ENCODE measurements around the gene ANXA7. TPM values are rescaled to one million over a fixed set of nuclear protein-coding genes. Genes with fewer than 3 reads are reported as not detected.

The ANXA7 gene
- total RNA-seq, 3 donors from 2014 or later, result 93.7 to 106 (median 99.9) TPM

DNA sequence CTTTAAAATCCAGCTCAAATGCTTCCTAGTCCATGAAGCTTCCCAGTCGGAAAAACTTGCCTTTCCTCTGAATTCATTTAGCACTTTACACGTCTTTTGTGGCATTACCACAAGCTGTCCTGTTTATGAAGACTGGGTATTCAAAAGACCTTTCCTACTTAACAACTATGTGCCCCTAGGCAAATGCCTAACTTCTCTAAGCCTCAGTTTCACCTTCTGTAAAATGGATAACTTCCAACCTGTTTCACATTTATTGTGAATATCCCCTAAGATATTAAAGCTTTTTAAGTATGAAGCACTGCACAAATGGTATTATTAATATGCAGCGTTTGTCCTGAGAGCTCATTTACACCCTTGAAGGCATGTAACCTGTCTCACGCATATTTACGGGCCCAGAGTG lies 56.0 kb downstream of the ANXA7 start:
- DNase-seq, result no peak
- TF ChIP-seq, protein P1, sequence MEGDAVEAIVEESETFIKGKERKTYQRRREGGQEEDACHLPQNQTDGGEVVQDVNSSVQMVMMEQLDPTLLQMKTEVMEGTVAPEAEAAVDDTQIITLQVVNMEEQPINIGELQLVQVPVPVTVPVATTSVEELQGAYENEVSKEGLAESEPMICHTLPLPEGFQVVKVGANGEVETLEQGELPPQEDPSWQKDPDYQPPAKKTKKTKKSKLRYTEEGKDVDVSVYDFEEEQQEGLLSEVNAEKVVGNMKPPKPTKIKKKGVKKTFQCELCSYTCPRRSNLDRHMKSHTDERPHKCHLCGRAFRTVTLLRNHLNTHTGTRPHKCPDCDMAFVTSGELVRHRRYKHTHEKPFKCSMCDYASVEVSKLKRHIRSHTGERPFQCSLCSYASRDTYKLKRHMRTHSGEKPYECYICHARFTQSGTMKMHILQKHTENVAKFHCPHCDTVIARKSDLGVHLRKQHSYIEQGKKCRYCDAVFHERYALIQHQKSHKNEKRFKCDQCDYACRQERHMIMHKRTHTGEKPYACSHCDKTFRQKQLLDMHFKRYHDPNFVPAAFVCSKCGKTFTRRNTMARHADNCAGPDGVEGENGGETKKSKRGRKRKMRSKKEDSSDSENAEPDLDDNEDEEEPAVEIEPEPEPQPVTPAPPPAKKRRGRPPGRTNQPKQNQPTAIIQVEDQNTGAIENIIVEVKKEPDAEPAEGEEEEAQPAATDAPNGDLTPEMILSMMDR (IDR thresholded peaks at IDR 0.05), result no peak
- ATAC-seq, result no peak
- Histone ChIP-seq H3K9me3 (no peaks in the 10 kb centered on the region), H3K4me3 (peak overlapping the region; percentile 47), H3K36me3 (ENCODE audit: low read depth) (no peaks in the 10 kb centered on the region), H3K4me1 (ENCODE audit: low read depth) (peaks cover 11% of the 10 kb centered on the region)
- intact Hi-C loops (cut with DNase I, micrococcal nuclease), result no loop called here

DNA sequence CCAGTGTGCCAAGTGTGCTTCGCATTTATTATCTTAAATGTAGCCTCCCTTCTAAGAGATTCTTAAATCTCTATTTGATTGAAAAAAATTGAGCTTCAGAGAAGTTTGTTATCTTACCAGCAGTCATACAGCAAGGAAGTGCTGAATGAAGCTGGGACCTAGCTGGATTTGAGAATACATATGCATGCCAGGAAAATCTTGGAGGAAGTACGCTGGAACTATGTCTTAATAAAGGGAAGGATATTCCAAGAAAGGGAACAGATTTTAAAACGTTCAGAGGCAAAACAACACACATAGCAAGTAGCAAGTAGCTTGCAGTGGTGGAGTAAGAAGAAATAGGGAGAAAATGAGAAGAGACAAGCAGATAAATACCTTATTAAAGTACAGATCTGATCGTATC lies 56.7 kb downstream of the ANXA7 start:
- no peak for DNase-seq
- H3K4me3 ChIP-seq, result no peak overlapping the region
- no peaks in the 10 kb centered on the region for H3K36me3 ChIP-seq (ENCODE audit: low read depth)
- intact Hi-C loops (cut with DNase I, micrococcal nuclease), result no loop called here
- peaks cover 11% of the 10 kb centered on the region for H3K4me1 ChIP-seq (ENCODE audit: low read depth)
- TF ChIP-seq, protein P1 (IDR thresholded peaks at IDR 0.05), result no peak
- no peak for ATAC-seq
- no peaks in the 10 kb centered on the region for H3K9me3 ChIP-seq

DNA sequence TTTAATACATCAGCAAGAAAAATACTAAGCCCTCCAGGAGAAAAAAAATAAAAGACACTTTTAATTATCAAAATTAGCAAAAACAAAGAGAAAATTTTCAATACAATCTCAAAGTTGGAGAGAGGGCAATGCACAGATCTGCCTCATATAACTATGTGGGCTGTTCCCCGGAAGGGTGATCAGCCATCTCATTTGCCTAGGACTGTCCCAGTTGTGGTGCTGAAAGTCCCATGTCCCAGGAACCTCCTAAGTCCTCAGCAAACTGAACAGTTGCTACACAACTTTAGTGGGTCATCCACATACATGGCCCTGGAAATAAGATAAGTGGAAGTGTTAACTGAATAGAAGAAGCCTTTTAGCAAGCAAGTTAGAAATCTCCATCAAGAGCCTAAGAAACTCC lies 69.6 kb downstream of the ANXA7 start:
- Histone ChIP-seq H3K36me3 (ENCODE audit: low read depth) (no peaks in the 10 kb centered on the region), H3K4me3 (no peak overlapping the region), H3K9me3 (no peaks in the 10 kb centered on the region), H3K4me1 (ENCODE audit: low read depth) (no peaks in the 10 kb centered on the region)
- DNase-seq (no peak), ATAC-seq (no peak)
- TF ChIP-seq, protein P1 (IDR thresholded peaks at IDR 0.05), result no peak
- intact Hi-C loops (cut with DNase I, micrococcal nuclease), result no loop called here

DNA sequence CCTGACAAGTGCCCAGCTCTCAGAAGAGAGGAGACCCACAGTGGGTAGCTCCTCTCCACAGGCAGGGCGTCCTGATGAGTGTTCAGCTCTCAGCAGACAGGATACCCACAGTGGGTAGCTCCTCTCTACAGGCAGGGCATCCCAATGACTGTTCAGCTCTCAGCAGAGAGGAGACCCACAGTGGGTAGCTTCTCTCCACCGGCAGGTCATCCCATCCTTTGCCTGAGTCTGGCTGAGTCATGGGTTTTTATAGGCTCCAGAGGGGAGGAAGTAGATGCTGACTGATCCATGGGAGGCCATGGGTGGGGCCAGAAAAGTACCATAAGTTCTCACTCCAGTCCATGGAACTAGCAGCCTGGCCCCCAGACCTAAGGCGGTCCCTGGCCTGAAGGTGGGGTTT lies 73.7 kb downstream of the ANXA7 start:
- no peaks in the 10 kb centered on the region for H3K9me3 ChIP-seq
- ATAC-seq (peak; percentile 42), DNase-seq (no peak)
- H3K4me1 ChIP-seq (ENCODE audit: low read depth), result no peaks in the 10 kb centered on the region
- H3K36me3 ChIP-seq (ENCODE audit: low read depth), result no peaks in the 10 kb centered on the region
- intact Hi-C loops (cut with DNase I, micrococcal nuclease), result no loop called here
- TF ChIP-seq, protein P1 (IDR thresholded peaks at IDR 0.05), result no peak
- no peak overlapping the region for H3K4me3 ChIP-seq

DNA sequence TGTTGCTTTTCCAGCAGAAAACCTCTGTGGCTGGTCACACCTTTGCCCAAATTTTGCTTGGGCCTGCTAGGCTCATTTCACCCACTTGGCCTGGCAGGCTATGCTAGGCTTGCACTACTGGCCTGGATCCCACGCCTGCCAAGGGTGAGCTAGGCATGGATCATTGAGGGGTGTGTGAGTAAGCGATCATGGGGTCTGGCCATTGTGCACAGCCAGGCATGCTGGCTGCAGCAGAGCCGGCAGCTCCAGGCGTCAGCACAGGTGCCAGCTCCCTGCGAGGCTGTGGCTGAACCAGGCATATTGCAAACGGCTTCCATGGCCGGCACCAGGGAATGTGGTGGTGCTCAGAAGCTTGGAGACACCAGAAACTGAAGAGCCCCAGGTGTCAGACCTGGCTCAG lies 74.4 kb downstream of the ANXA7 start:
- intact Hi-C loops (cut with DNase I, micrococcal nuclease), result no loop called here
- no peak for ATAC-seq
- DNase-seq, result no peak
- TF ChIP-seq, protein P1 (IDR thresholded peaks at IDR 0.05), result no peak
- Histone ChIP-seq H3K36me3 (ENCODE audit: low read depth) (no peaks in the 10 kb centered on the region), H3K4me1 (ENCODE audit: low read depth) (no peaks in the 10 kb centered on the region), H3K9me3 (no peaks in the 10 kb centered on the region), H3K4me3 (no peak overlapping the region)

DNA sequence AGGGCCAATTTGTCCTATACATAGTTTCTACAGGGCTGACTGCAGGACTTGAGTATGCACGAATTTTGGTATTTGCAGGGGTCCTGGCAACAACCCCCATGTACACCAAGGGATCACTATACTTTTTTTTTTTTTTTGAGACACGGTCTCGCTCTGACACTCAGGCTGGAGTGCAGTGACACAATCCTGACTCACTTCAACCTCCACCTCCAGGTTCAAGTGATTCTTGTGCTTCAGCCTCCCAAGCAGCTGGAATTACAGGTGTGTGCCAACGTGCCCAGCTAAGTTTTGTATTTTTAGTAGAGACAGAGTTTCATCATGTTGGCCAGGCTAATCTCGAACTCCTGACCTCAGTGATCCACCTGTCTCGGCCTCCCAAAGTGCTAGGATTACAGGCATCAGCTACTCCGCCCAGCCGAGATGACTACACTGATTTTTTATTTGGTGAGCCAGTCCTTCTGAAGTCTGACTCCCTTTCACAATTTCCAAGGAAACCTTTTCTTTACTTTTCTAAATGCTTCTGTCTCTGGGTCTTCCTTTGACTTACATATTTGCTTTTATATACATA lies 75.0 kb downstream of the ANXA7 start:
- ATAC-seq (no peak), DNase-seq (no peak)
- intact Hi-C loops (cut with DNase I, micrococcal nuclease), result no loop called here
- no peak overlapping the region for H3K4me3 ChIP-seq
- no peaks in the 10 kb centered on the region for H3K36me3 ChIP-seq (ENCODE audit: low read depth)
- H3K4me1 ChIP-seq (ENCODE audit: low read depth), result no peaks in the 10 kb centered on the region
- no peaks in the 10 kb centered on the region for H3K9me3 ChIP-seq
- TF ChIP-seq, protein P1 (IDR thresholded peaks at IDR 0.05), result no peak
